Esophagus (tissue), 2 donors: ENCODE measurements around the gene OST4. TPM values are rescaled to one million over a fixed set of nuclear protein-coding genes. Genes with fewer than 3 reads are reported as not detected.

ENCODE experiments used
- H3K27ac ChIP-seq, 2 donors: one replicate each; pipeline ENCODE4 v1.5.1; 2013; ENCODE audit warnings: low read depth in 2 of 2, mild to moderate bottlenecking in 2 of 2, inconsistent platforms in 1 of 2, low read length in 1 of 2, moderate library complexity in 1 of 2
- H3K27me3 ChIP-seq, 2 donors: one replicate each; pipeline ENCODE4 v1.6.1; 2013; ENCODE audit warnings: low read length in 2 of 2, control low read depth in 1 of 2, mild to moderate bottlenecking in 1 of 2; ENCODE audit not compliant: insufficient read depth in 2 of 2, control insufficient read depth in 1 of 2
- H3K36me3 ChIP-seq, 2 donors: one replicate each; pipeline ENCODE4 v1.6.1; 2013; ENCODE audit warnings: low read length in 1 of 2; ENCODE audit not compliant: control insufficient read depth in 2 of 2, insufficient read depth in 2 of 2
- H3K4me1 ChIP-seq, 2 donors: one replicate each; pipeline ENCODE4 v1.6.1; 2013; ENCODE audit warnings: low read length in 1 of 2; ENCODE audit not compliant: control insufficient read depth in 2 of 2, insufficient read depth in 2 of 2
- H3K4me3 ChIP-seq, 2 donors: one replicate each; pipeline ENCODE4 v1.5.1; 2013; ENCODE audit warnings: low read length in 2 of 2, mild to moderate bottlenecking in 2 of 2, low read depth in 1 of 2, moderate library complexity in 1 of 2
- H3K9me3 ChIP-seq, 2 donors: one replicate each; pipeline ENCODE4 v1.6.1; 2013; ENCODE audit warnings: mild to moderate bottlenecking in 2 of 2, low read depth in 1 of 2, low read length in 1 of 2, moderate library complexity in 1 of 2; ENCODE audit not compliant: control insufficient read depth in 2 of 2, insufficient read depth in 1 of 2
- WGBS, 2 donors: extraction: QIAGEN DNeasy Blood & Tissue Kit; methylation state at CpG; one replicate each; pipeline ENCODE4 v1.1.7; 2013; 5-methylcytosine and 5-hydroxymethylcytosine counted together
- polyA plus RNA-seq, 2 donors: library from polyadenylated mRNA; stranded (reverse); fragments of 200-250 nt; gene quantifications; one replicate each; pipeline ENCODE4 v1.2.3, GENCODE V29; 2013
- donor health status: healthy with polysubstance abuse.
- donor health status: Bipolar disorder and iron deficiency.

Gene OST4
- polyA plus RNA-seq, 2 donors: 203 to 358 TPM

- peaks cover 12 to 22% of the 10 kb centered on the region in 2 donors for H3K36me3 ChIP-seq
- H3K27ac ChIP-seq: peak within 1 kb of the TSS; percentile 69 to 70
- peak within 1 kb of the TSS; percentile 76 to 83 for H3K4me3 ChIP-seq
- no peaks in the 10 kb centered on the region for H3K9me3 ChIP-seq
- no peaks in the 10 kb centered on the region for H3K27me3 ChIP-seq
- WGBS, 2 donors: 0% methylated on average over 72 to 76 of the region's 76 CpGs
- H3K4me1 ChIP-seq: peaks cover 3 to 4% of the 10 kb centered on the region in 2 donors
Measured at GRCh38 chr2:27032495-27033252, 38.8 kb downstream of the OST4 start, which contains the start of gene TMEM214. TSS of gene TMEM214 (plus strand) at chr2:27032965. CDS start at chr2:27033016, 51 bp downstream.

GRCh38 chr2:27029051-27029450, 42.4 kb downstream of the OST4 start:
- 90 to 100% methylated on average over 2 of the region's 2 CpGs for WGBS, 2 donors
- Histone ChIP-seq H3K27ac (no peak overlapping the region), H3K36me3 (peaks cover 5 to 18% of the 10 kb centered on the region in 2 donors), H3K4me3 (no peak overlapping the region), H3K27me3 (no peaks in the 10 kb centered on the region), H3K9me3 (no peaks in the 10 kb centered on the region), H3K4me1 (peaks cover 3 to 4% of the 10 kb centered on the region in 2 donors)

GRCh38 chr2:27027211-27027651, 44.2 kb downstream of the OST4 start:
- Histone ChIP-seq H3K36me3 (peaks cover 8 to 18% of the 10 kb centered on the region in 2 donors), H3K27ac (no peak overlapping the region), H3K27me3 (no peaks in the 10 kb centered on the region), H3K9me3 (no peaks in the 10 kb centered on the region), H3K4me1 (peaks cover 0 to under 1% of the 10 kb centered on the region in 2 donors), H3K4me3 (no peak overlapping the region)
- WGBS, 2 donors: 88 to 92% methylated on average over 10 of the region's 10 CpGs

- 90 to 92% methylated on average over 24 of the region's 24 CpGs for WGBS, 2 donors
- H3K36me3 ChIP-seq: peaks cover 8 to 18% of the 10 kb centered on the region in 2 donors
Measured at GRCh38 chr2:27025861-27026851, 45.3 kb downstream of the OST4 start.

GRCh38 chr2:27025281-27025800, 46.1 kb downstream of the OST4 start:
- Histone ChIP-seq H3K4me1 (peaks cover 3 to 5% of the 10 kb centered on the region in 2 donors), H3K4me3 (no peak overlapping the region), H3K36me3 (peaks cover 8 to 18% of the 10 kb centered on the region in 2 donors), H3K27me3 (no peaks in the 10 kb centered on the region), H3K9me3 (no peaks in the 10 kb centered on the region), H3K27ac (no peak overlapping the region)
- 92 to 94% methylated on average over 13 of the region's 13 CpGs for WGBS, 2 donors

More at GRCh38 chr2:27025861-27026851, 45.3 kb downstream of the OST4 start:
- no peaks in the 10 kb centered on the region for H3K27me3 ChIP-seq
- peaks cover 3 to 5% of the 10 kb centered on the region in 2 donors for H3K4me1 ChIP-seq
- H3K4me3 ChIP-seq: no peak overlapping the region
- H3K27ac ChIP-seq: no peak overlapping the region
- H3K9me3 ChIP-seq: no peaks in the 10 kb centered on the region

GRCh38 chr2:27024812-27025211, 46.6 kb downstream of the OST4 start:
- Histone ChIP-seq H3K36me3 (peaks cover 8 to 18% of the 10 kb centered on the region in 2 donors), H3K27ac (no peak overlapping the region), H3K9me3 (no peaks in the 10 kb centered on the region), H3K27me3 (no peaks in the 10 kb centered on the region), H3K4me3 (no peak overlapping the region), H3K4me1 (peaks cover 3 to 5% of the 10 kb centered on the region in 2 donors)
- 85 to 88% methylated on average over 11 to 12 of the region's 12 CpGs for WGBS, 2 donors

GRCh38 chr2:27024188-27024587, 47.3 kb downstream of the OST4 start:
- Histone ChIP-seq H3K27ac (no peak overlapping the region), H3K27me3 (no peaks in the 10 kb centered on the region), H3K4me3 (no peak overlapping the region), H3K36me3 (peaks cover 8 to 18% of the 10 kb centered on the region in 2 donors), H3K4me1 (peaks cover 3 to 5% of the 10 kb centered on the region in 2 donors), H3K9me3 (no peaks in the 10 kb centered on the region)
- WGBS, 2 donors: 82 to 84% methylated on average over 18 of the region's 18 CpGs

GRCh38 chr2:27023740-27024139, 47.7 kb downstream of the OST4 start:
- WGBS, 2 donors: 91 to 92% methylated on average over 7 of the region's 7 CpGs
- peaks cover 3 to 5% of the 10 kb centered on the region in 2 donors for H3K4me1 ChIP-seq
- no peaks in the 10 kb centered on the region for H3K27me3 ChIP-seq
- peaks cover 8 to 18% of the 10 kb centered on the region in 2 donors for H3K36me3 ChIP-seq
- no peak overlapping the region for H3K4me3 ChIP-seq
- H3K27ac ChIP-seq: no peak overlapping the region
- no peaks in the 10 kb centered on the region for H3K9me3 ChIP-seq
